Cardiac muscle cell (in vitro differentiated cells and primary cell): ENCODE data around the gene PSMD2. TPM values are rescaled to one million over a fixed set of nuclear protein-coding genes. Genes with fewer than 3 reads are reported as not detected.

Experiments
- DNase-seq, 2 donors: peaks; one replicate each; pipeline versions ENCODE4 v3.0.0 to v3.0.0-alpha.2; 2010 to 2017; ENCODE audit warnings: low read depth in 1 of 2, low spot score in 1 of 2
- H3K27ac ChIP-seq: fragments of 200-600 bp; sonication (generic); 2 replicates; pipeline ENCODE4 v1.5.1; 2016
- H3K27me3 ChIP-seq: fragments of 200-600 bp; sonication (generic); 2 replicates; pipeline ENCODE4 v1.6.0; 2016; ENCODE audit warnings: control low read depth
- H3K36me3 ChIP-seq: fragments of 200-600 bp; sonication (generic); 2 replicates; pipeline ENCODE4 v1.5.1; 2016; ENCODE audit warnings: control low read depth
- H3K4me1 ChIP-seq: fragments of 200-600 bp; sonication (generic); 2 replicates; pipeline ENCODE4 v1.8.1; 2017; ENCODE audit warnings: low read depth, mild to moderate bottlenecking, mixed run types
- H3K4me3 ChIP-seq: fragments of 200-600 bp; sonication (generic); 2 replicates; pipeline ENCODE4 v1.5.1; 2016; ENCODE audit warnings: mild to moderate bottlenecking
- H3K9me3 ChIP-seq: fragments of 200-600 bp; sonication (generic); 2 replicates; pipeline ENCODE4 v1.5.1; 2017; ENCODE audit warnings: low read depth, mild to moderate bottlenecking, control low read depth
- CTCF ChIP-seq: IDR thresholded peaks from 2 replicates; pipeline ENCODE4 v1.5.1; 2012; ENCODE audit warnings: low read depth, mild to moderate bottlenecking, low read length
- polyA plus RNA-seq: library from polyadenylated mRNA; unstranded; fragments of >200 nt; fragmentation: Nextera tagmentation; extraction: Ambion mirVana; gene quantifications from 2 replicates; pipeline ENCODE4 v1.2.1, GENCODE V29; 2016
- total RNA-seq: library from RNA; depleted of rRNA; stranded (reverse); fragments of >200 nt; gene quantifications from 2 replicates; pipeline ENCODE4 v1.2.3, GENCODE V29; 2016

The PSMD2 gene
- total and polyA plus RNA-seq, 2 experiments from 2014 or later = 314 to 464 TPM

- Histone ChIP-seq H3K9me3 (no peaks in the 10 kb centered on the region), H3K36me3 (peaks cover 12% of the 10 kb centered on the region), H3K27me3 (no peaks in the 10 kb centered on the region), H3K27ac (no peak overlapping the region), H3K4me3 (no peak overlapping the region), H3K4me1 (peaks cover 9% of the 10 kb centered on the region)
- no peak for TF ChIP-seq CTCF
- no peak for DNase-seq
Observed at GRCh38 chr3:184296616-184297015, 2.4 kb upstream of the PSMD2 start.

- H3K27ac ChIP-seq = peak overlapping the region; percentile 79
Observed at GRCh38 chr3:184299488-184300377, 692 bp downstream of the PSMD2 start.

GRCh38 chr3:184300378-184300720 lies 1.3 kb downstream of the PSMD2 start:
- Histone ChIP-seq H3K4me3 (peak overlapping the region; percentile 72), H3K36me3 (peaks cover 46% of the 10 kb centered on the region), H3K27ac (no peak overlapping the region), H3K27me3 (no peaks in the 10 kb centered on the region), H3K4me1 (peaks cover 9% of the 10 kb centered on the region), H3K9me3 (no peaks in the 10 kb centered on the region)
- TF ChIP-seq CTCF = no peak
- DNase-seq = no peak

More at GRCh38 chr3:184299488-184300377, 692 bp downstream of the PSMD2 start:
- no peaks in the 10 kb centered on the region for H3K27me3 ChIP-seq
- peak overlapping the region; percentile 72 for H3K4me3 ChIP-seq
- H3K9me3 ChIP-seq = no peaks in the 10 kb centered on the region
- peak in 1 of 2 donors; percentile 32 for DNase-seq
- H3K4me1 ChIP-seq = peaks cover 9% of the 10 kb centered on the region
- TF ChIP-seq CTCF = no peak
- peaks cover 42% of the 10 kb centered on the region for H3K36me3 ChIP-seq

GRCh38 chr3:184305577-184305976 lies 6.5 kb downstream of the PSMD2 start:
- no peak overlapping the region for H3K27ac ChIP-seq
- H3K4me1 ChIP-seq = no peaks in the 10 kb centered on the region
- no peak overlapping the region for H3K4me3 ChIP-seq
- peak; percentile 28 for TF ChIP-seq CTCF
- DNase-seq = peak in 1 of 2 donors; percentile 39
- no peaks in the 10 kb centered on the region for H3K27me3 ChIP-seq
- no peaks in the 10 kb centered on the region for H3K9me3 ChIP-seq
- H3K36me3 ChIP-seq = peaks cover 72% of the 10 kb centered on the region

- no peak for DNase-seq
- H3K36me3 ChIP-seq = peaks cover 65% of the 10 kb centered on the region
- H3K27me3 ChIP-seq = no peaks in the 10 kb centered on the region
- no peaks in the 10 kb centered on the region for H3K4me1 ChIP-seq
- no peak overlapping the region for H3K4me3 ChIP-seq
- no peaks in the 10 kb centered on the region for H3K9me3 ChIP-seq
- TF ChIP-seq CTCF = no peak
- H3K27ac ChIP-seq = no peak overlapping the region
Observed at GRCh38 chr3:184306341-184306972, 7.4 kb downstream of the PSMD2 start.
